T-helper 2 cell treated with Interferon-gamma antibody and Interleukin-4, amounts not matched to agents 100 ng/mL and 5 ng/mL, for 36 hours (primary cell): ENCODE measurements around the gene AK9. TPM values are rescaled to one million over a fixed set of nuclear protein-coding genes. Genes with fewer than 3 reads are reported as not detected.
"Not testable (repeated sequence)": the region's sequence is repeated elsewhere in the genome, so short reads cannot be mapped to it uniquely, and the experiment has no call there.

Source experiments
- intact Hi-C: fragments of 100-400 bp; cut with micrococcal nuclease; formaldehyde crosslinking; loops from one replicate; pipeline ENCODE4 v1.15.1; 2023
- total RNA-seq: library from RNA; stranded (reverse); gene quantifications from 2 replicates; pipeline ENCODE4 v1.2.3, GENCODE V29; 2022

Gene AK9
- total RNA-seq: 4.2 and 5.0 TPM in 2 replicates

- intact Hi-C loops: loop anchor here (1.0 to 10.0 kb wide), 12 partner anchors 14 to 1132 kb away; partner anchors contain the start of genes CDC40, CDK19, CEP57L1 and MICAL1
Measured at GRCh38 chr6:109690737-109691621, at the start of gene AK9, which contains the start of gene FIG4. Gene AK9, minus strand, starts transcription at chr6:109691202. Its CDS starts 15,457 bp downstream, at chr6:109675745. Gene FIG4, plus strand, starts transcription at chr6:109691296. Its CDS starts 140 bp downstream, at chr6:109691436.

GRCh38 chr6:109740787-109741186 lies 49.8 kb upstream of the AK9 start:
- intact Hi-C loops: no loop called here

- intact Hi-C loops: no loop called here
Measured at GRCh38 chr6:109739686-109740085, 48.7 kb upstream of the AK9 start.

- intact Hi-C loops: no loop called here
Measured at GRCh38 chr6:109738667-109739066, 47.7 kb upstream of the AK9 start.

GRCh38 chr6:109738255-109738654 lies 47.3 kb upstream of the AK9 start:
- intact Hi-C loops: no loop called here

GRCh38 chr6:109736273-109737025 lies 45.4 kb upstream of the AK9 start:
- intact Hi-C loops: no loop called here

GRCh38 chr6:109725250-109725649 lies 34.2 kb upstream of the AK9 start:
- intact Hi-C loops: not testable (repeated sequence)

- intact Hi-C loops: no loop called here
Measured at GRCh38 chr6:109722564-109723254, 31.7 kb upstream of the AK9 start.

- intact Hi-C loops: no loop called here
Measured at GRCh38 chr6:109722011-109722410, 31.0 kb upstream of the AK9 start.

GRCh38 chr6:109720311-109720710 lies 29.3 kb upstream of the AK9 start:
- intact Hi-C loops: no loop called here

GRCh38 chr6:109718991-109719390 lies 28.0 kb upstream of the AK9 start:
- intact Hi-C loops: no loop called here

- intact Hi-C loops: no loop called here
Measured at GRCh38 chr6:109717971-109718370, 27.0 kb upstream of the AK9 start.

- intact Hi-C loops: no loop called here
Measured at GRCh38 chr6:109715616-109716015, 24.6 kb upstream of the AK9 start.

- intact Hi-C loops: no loop called here
Measured at GRCh38 chr6:109714611-109715010, 23.6 kb upstream of the AK9 start.

GRCh38 chr6:109714166-109714565 lies 23.2 kb upstream of the AK9 start:
- intact Hi-C loops: no loop called here

- intact Hi-C loops: no loop called here
Measured at GRCh38 chr6:109713097-109713496, 22.1 kb upstream of the AK9 start.

- intact Hi-C loops: loop anchor here (5.0 kb wide), 1 partner anchor 469 kb away; the partner anchor contains the start of gene WASF1
Measured at GRCh38 chr6:109708099-109708498, 17.1 kb upstream of the AK9 start.

GRCh38 chr6:109706513-109706912 lies 15.5 kb upstream of the AK9 start:
- intact Hi-C loops: loop anchor here (5.0 kb wide), 1 partner anchor 471 kb away; the partner anchor contains the start of gene WASF1

- intact Hi-C loops: loop anchor here (1.0 to 5.0 kb wide), 5 partner anchors 14 to 685 kb away; partner anchors contain the start of genes AK9, FIG4 and WASF1
Measured at GRCh38 chr6:109705258-109705657, 14.3 kb upstream of the AK9 start.

GRCh38 chr6:109702791-109703190 lies 11.8 kb upstream of the AK9 start:
- intact Hi-C loops: no loop called here

- intact Hi-C loops: no loop called here
Measured at GRCh38 chr6:109701774-109702173, 10.8 kb upstream of the AK9 start.
